Large intestine (tissue), 3 donors: ENCODE measurements around the gene ATG4D. TPM values are rescaled to one million over a fixed set of nuclear protein-coding genes. Genes with fewer than 3 reads are reported as not detected.
"Not testable (repeated sequence)": the region's sequence is repeated elsewhere in the genome, so short reads cannot be mapped to it uniquely, and the experiment has no call there.

Experiments
- DNase-seq, 2 donors: peaks; one replicate each; pipeline versions ENCODE4 v3.0.0 to v3.0.0-alpha.2; 2013
- H3K27ac ChIP-seq: one replicate; pipeline ENCODE4 v1.5.1; 2013; ENCODE audit warnings: low read length
- H3K27me3 ChIP-seq: 2 replicates; pipeline ENCODE4 v1.6.1; 2013; ENCODE audit warnings: low read length; ENCODE audit not compliant: control insufficient read depth, insufficient read depth
- H3K36me3 ChIP-seq: 2 replicates; pipeline ENCODE4 v1.6.1; 2013; ENCODE audit warnings: low read length; ENCODE audit not compliant: control insufficient read depth, insufficient read depth
- H3K4me1 ChIP-seq: one replicate; pipeline ENCODE4 v1.6.1; 2013; ENCODE audit warnings: low read length; ENCODE audit not compliant: control insufficient read depth, insufficient read depth
- H3K4me3 ChIP-seq: one replicate; pipeline ENCODE4 v1.5.1; 2013; ENCODE audit warnings: low read length
- H3K9me3 ChIP-seq: one replicate; pipeline ENCODE4 v1.6.1; 2013; ENCODE audit warnings: mild to moderate bottlenecking, low read depth, low read length, moderate library complexity; ENCODE audit not compliant: control insufficient read depth
- WGBS: methylation state at CpG from one replicate; pipeline ENCODE4 v1.1.5; 2013; ENCODE audit warnings: low lambda C conversion rate; ENCODE audit not compliant: insufficient coverage; 5-methylcytosine and 5-hydroxymethylcytosine counted together
- polyA plus RNA-seq: library from polyadenylated mRNA; unstranded; fragments of 120-200 nt; gene quantifications from one replicate; pipeline ENCODE4 v1.2.1, GENCODE V29; 2013

ATG4D gene
- polyA plus RNA-seq, 1 donor, result 30.0 TPM

- WGBS, result 90% methylated on average over 4 of the region's 11 CpGs
Measured at GRCh38 chr19:10537668-10538067, 6.0 kb upstream of the ATG4D start.

GRCh38 chr19:10538204-10538983, 5.3 kb upstream of the ATG4D start:
- 96% methylated on average over 5 of the region's 20 CpGs for WGBS
- H3K4me1 ChIP-seq, result peaks cover 3% of the 10 kb centered on the region
- no peaks in the 10 kb centered on the region for H3K9me3 ChIP-seq
- no peak for DNase-seq
- H3K27me3 ChIP-seq, result peaks cover 8% of the 10 kb centered on the region
- H3K4me3 ChIP-seq, result no peak overlapping the region
- no peaks in the 10 kb centered on the region for H3K36me3 ChIP-seq
- H3K27ac ChIP-seq, result no peak overlapping the region

More at GRCh38 chr19:10537668-10538067, 6.0 kb upstream of the ATG4D start:
- no peaks in the 10 kb centered on the region for H3K36me3 ChIP-seq
- no peaks in the 10 kb centered on the region for H3K4me1 ChIP-seq
- H3K4me3 ChIP-seq, result no peak overlapping the region
- H3K9me3 ChIP-seq, result no peaks in the 10 kb centered on the region
- H3K27me3 ChIP-seq, result peaks cover 8% of the 10 kb centered on the region
- H3K27ac ChIP-seq, result no peak overlapping the region
- DNase-seq, result no peak

- not testable (repeated sequence) for H3K9me3 ChIP-seq, DNase-seq, H3K4me1 ChIP-seq, H3K36me3 ChIP-seq, H3K27me3 ChIP-seq, H3K27ac ChIP-seq, H3K4me3 ChIP-seq
- WGBS, result no CpG with 5 or more reads among the region's 9 CpGs
Measured at GRCh38 chr19:10539016-10539415, 4.7 kb upstream of the ATG4D start.

- no CpG with 5 or more reads among the region's 8 CpGs for WGBS
- no peak for DNase-seq
- Histone ChIP-seq H3K4me3 (peak overlapping the region; percentile 91), H3K27ac (no peak overlapping the region), H3K4me1 (peaks cover 13% of the 10 kb centered on the region), H3K9me3 (no peaks in the 10 kb centered on the region), H3K36me3 (peaks cover 14% of the 10 kb centered on the region), H3K27me3 (peaks cover under 1% of the 10 kb centered on the region)
Measured at GRCh38 chr19:10543059-10543419, 665 bp upstream of the ATG4D start.

- peaks cover 13% of the 10 kb centered on the region for H3K4me1 ChIP-seq
- peaks cover 26% of the 10 kb centered on the region for H3K36me3 ChIP-seq
- no CpG with 5 or more reads among the region's 22 CpGs for WGBS
- peak overlapping the region; percentile 91 for H3K4me3 ChIP-seq
- peak overlapping the region; percentile 63 for H3K27ac ChIP-seq
- H3K27me3 ChIP-seq, result no peaks in the 10 kb centered on the region
- peak in 1 of 2 donors; percentile 67 for DNase-seq
- H3K9me3 ChIP-seq, result no peaks in the 10 kb centered on the region
Measured at GRCh38 chr19:10544242-10544752, 593 bp downstream of the ATG4D start.

- Histone ChIP-seq H3K4me1 (peaks cover 13% of the 10 kb centered on the region), H3K36me3 (peaks cover 29% of the 10 kb centered on the region), H3K4me3 (peak overlapping the region; percentile 91), H3K27ac (peak overlapping the region; percentile 63), H3K27me3 (no peaks in the 10 kb centered on the region), H3K9me3 (no peaks in the 10 kb centered on the region)
- DNase-seq, result peak in 1 of 2 donors; percentile 69
- WGBS, result 40% methylated on average over 1 of the region's 23 CpGs
Measured at GRCh38 chr19:10544753-10545251, 1.1 kb downstream of the ATG4D start.

GRCh38 chr19:10546817-10547216, 3.1 kb downstream of the ATG4D start:
- DNase-seq, result no peak
- WGBS, result no CpG with 5 or more reads among the region's 17 CpGs
- Histone ChIP-seq H3K27me3 (no peaks in the 10 kb centered on the region), H3K4me1 (peaks cover 15% of the 10 kb centered on the region), H3K36me3 (peaks cover 45% of the 10 kb centered on the region), H3K9me3 (no peaks in the 10 kb centered on the region), H3K27ac (no peak overlapping the region), H3K4me3 (no peak overlapping the region)

- Histone ChIP-seq H3K4me1 (peaks cover 13% of the 10 kb centered on the region), H3K27ac (no peak overlapping the region), H3K36me3 (peaks cover 64% of the 10 kb centered on the region), H3K4me3 (no peak overlapping the region), H3K27me3 (no peaks in the 10 kb centered on the region), H3K9me3 (peaks cover 5% of the 10 kb centered on the region)
- WGBS, result no CpG with 5 or more reads among the region's 18 CpGs
- DNase-seq, result no peak
Measured at GRCh38 chr19:10548746-10549276, 5.1 kb downstream of the ATG4D start.

GRCh38 chr19:10549733-10550132, 6.0 kb downstream of the ATG4D start:
- Histone ChIP-seq H3K9me3 (peaks cover 5% of the 10 kb centered on the region), H3K4me1 (peaks cover 9% of the 10 kb centered on the region), H3K36me3 (peaks cover 74% of the 10 kb centered on the region), H3K27me3 (no peaks in the 10 kb centered on the region), H3K4me3 (no peak overlapping the region), H3K27ac (no peak overlapping the region)
- WGBS, result no CpG with 5 or more reads among the region's 7 CpGs
- DNase-seq, result no peak

GRCh38 chr19:10550336-10550735, 6.6 kb downstream of the ATG4D start:
- Histone ChIP-seq H3K27ac (no peak overlapping the region), H3K4me3 (no peak overlapping the region), H3K4me1 (peaks cover 7% of the 10 kb centered on the region), H3K36me3 (peaks cover 79% of the 10 kb centered on the region), H3K9me3 (peaks cover 5% of the 10 kb centered on the region), H3K27me3 (no peaks in the 10 kb centered on the region)
- WGBS, result no CpG with 5 or more reads among the region's 6 CpGs
- no peak for DNase-seq
